ENCODE measurements around the gene KIF1C.

DNA sequence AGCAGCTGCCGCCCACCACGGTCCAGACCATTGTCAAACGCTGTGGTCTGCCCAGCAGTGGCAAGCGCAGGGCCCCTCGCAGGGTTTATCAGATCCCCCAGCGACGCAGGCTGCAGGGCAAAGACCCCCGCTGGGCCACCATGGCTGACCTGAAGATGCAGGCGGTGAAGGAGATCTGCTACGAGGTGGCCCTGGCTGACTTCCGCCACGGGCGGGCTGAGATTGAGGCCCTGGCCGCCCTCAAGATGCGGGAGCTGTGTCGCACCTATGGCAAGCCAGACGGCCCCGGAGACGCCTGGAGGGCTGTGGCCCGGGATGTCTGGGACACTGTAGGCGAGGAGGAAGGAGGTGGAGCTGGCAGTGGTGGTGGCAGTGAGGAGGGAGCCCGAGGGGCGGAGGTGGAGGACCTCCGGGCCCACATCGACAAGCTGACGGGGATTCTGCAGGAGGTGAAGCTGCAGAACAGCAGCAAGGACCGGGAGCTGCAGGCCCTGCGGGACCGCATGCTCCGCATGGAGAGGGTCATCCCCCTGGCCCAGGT, 24.5 kb downstream of the KIF1C start:
- TF ChIP-seq, protein P1, sequence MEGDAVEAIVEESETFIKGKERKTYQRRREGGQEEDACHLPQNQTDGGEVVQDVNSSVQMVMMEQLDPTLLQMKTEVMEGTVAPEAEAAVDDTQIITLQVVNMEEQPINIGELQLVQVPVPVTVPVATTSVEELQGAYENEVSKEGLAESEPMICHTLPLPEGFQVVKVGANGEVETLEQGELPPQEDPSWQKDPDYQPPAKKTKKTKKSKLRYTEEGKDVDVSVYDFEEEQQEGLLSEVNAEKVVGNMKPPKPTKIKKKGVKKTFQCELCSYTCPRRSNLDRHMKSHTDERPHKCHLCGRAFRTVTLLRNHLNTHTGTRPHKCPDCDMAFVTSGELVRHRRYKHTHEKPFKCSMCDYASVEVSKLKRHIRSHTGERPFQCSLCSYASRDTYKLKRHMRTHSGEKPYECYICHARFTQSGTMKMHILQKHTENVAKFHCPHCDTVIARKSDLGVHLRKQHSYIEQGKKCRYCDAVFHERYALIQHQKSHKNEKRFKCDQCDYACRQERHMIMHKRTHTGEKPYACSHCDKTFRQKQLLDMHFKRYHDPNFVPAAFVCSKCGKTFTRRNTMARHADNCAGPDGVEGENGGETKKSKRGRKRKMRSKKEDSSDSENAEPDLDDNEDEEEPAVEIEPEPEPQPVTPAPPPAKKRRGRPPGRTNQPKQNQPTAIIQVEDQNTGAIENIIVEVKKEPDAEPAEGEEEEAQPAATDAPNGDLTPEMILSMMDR (IDR thresholded peaks at IDR 0.05) = no peak
- TF ChIP-seq POLR2A (IDR thresholded peaks at IDR 0.05) = no peak

Measured in right lobe of liver (tissue), 4 donors.